Measurements from ENCODE around the gene FGD5.

The FGD5 gene

GRCh38 chr3:14867936-14868570 lies 49.3 kb downstream of the FGD5 start:
- in situ Hi-C loops (cut with MboI; ENCODE audit: low sequenced_read_pairs, unreplicated experiment): no loop called here
- DNase-seq (ENCODE audit: low spot score): peak; percentile 64
- TF ChIP-seq CTCF (IDR thresholded peaks at IDR 0.05; ENCODE audit: borderline replicate concordance, control extremely low read depth, extremely low read depth, insufficient read depth, missing control alignments): no peak

GRCh38 chr3:14869917-14870782 lies 51.4 kb downstream of the FGD5 start:
- in situ Hi-C loops (cut with MboI; ENCODE audit: low sequenced_read_pairs, unreplicated experiment): no loop called here
- no peak for DNase-seq (ENCODE audit: low spot score)
- no peak for TF ChIP-seq CTCF (IDR thresholded peaks at IDR 0.05; ENCODE audit: borderline replicate concordance, control extremely low read depth, extremely low read depth, insufficient read depth, missing control alignments)

DNA sequence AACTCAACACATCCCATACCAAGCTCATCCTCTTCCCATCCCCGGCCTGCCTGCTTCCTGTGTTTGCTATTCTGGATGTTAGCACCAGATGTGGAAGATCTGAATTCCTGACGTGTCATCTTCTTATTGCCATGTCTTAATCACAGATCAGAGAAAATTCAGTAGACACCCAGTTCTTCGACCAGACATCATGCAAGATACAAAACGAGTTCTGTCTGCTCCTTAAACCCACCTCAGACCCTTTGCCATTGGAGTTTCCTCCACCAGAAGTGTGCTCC lies 52.0 kb downstream of the FGD5 start:
- TF ChIP-seq CTCF (IDR thresholded peaks at IDR 0.05; ENCODE audit: borderline replicate concordance, control extremely low read depth, extremely low read depth, insufficient read depth, missing control alignments): no peak
- in situ Hi-C loops (cut with MboI; ENCODE audit: low sequenced_read_pairs, unreplicated experiment): no loop called here
- no peak for DNase-seq (ENCODE audit: low spot score)

DNA sequence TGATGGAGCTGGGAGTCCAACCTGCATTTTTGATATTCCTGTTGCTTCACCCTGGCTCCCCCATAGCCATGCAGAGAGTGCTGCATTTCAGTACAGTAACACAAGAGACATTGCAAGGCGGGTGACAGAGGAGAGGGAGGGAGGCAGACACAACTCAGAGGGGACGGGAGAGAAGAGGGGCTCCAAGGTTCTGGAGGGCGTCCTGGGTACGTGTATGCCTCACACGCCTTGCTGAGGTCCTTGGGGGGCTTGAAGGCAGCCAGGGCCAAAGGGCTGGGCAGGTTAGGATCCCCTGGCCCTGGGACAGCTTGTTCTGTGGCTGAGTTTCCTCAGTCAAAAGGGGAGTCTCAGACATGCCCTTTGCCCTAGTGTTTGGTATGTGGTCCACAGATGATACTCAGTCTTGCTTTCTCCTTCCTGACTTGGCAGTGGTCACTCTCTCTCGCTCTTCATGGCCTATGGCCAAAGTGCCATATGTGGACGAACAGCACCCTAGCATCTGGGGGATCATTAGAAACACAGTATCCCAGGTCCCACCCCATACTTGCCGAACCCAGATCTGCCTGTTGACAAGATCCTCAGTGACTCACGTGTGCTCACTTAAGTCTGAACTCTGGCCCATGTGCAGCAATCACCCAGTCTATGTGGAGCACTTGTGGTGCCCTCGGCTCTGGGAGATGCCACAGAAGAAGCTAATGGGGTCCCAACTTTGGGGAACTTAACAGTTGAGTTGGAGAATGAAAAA lies 52.9 kb downstream of the FGD5 start:
- no peak for DNase-seq (ENCODE audit: low spot score)
- no peak for TF ChIP-seq CTCF (IDR thresholded peaks at IDR 0.05; ENCODE audit: borderline replicate concordance, control extremely low read depth, extremely low read depth, insufficient read depth, missing control alignments)
- in situ Hi-C loops (cut with MboI; ENCODE audit: low sequenced_read_pairs, unreplicated experiment): no loop called here

DNA sequence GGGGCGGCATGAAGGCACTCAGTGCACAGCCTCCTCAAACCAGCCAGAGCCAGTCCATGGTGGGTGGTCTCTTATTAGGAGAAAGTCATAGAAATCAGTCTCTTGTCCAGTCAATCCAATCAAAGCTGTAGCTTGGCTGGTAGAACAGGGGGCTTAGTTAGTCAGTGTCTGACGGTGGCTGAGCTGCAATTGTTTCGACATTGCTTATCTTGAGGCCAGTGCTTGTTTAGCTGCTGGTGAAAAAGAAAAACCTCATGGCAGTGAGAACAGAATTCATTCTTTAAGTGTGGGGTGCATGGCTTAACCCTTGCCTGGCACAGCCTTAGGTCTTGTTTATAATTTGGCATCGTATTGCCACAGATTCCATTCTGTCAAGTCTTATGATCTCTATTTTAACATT lies 53.9 kb downstream of the FGD5 start:
- DNase-seq (ENCODE audit: low spot score): no peak
- in situ Hi-C loops (cut with MboI; ENCODE audit: low sequenced_read_pairs, unreplicated experiment): no loop called here
- no peak for TF ChIP-seq CTCF (IDR thresholded peaks at IDR 0.05; ENCODE audit: borderline replicate concordance, control extremely low read depth, extremely low read depth, insufficient read depth, missing control alignments)

DNA sequence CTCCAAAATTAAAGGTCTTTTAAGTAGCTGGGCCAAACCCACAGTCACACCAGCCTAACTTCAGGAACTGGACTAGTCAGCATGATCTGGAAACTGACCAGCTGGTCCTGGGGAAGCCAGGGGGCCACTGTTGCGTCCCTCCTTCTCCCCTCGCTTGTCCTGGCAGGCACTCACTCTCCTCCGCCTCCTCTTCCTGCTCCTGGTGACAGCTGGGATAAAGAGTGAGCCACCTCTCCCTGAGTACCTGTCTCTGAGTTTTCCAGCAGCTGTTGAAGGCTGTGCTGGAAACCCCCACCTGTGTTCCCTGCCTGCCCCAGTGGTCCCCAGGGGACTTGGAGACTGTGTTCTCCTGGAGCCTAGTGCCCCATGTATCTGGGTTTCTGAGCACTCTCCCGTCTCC lies 56.0 kb downstream of the FGD5 start:
- no peak for TF ChIP-seq CTCF (IDR thresholded peaks at IDR 0.05; ENCODE audit: borderline replicate concordance, control extremely low read depth, extremely low read depth, insufficient read depth, missing control alignments)
- in situ Hi-C loops (cut with MboI; ENCODE audit: low sequenced_read_pairs, unreplicated experiment): no loop called here
- no peak for DNase-seq (ENCODE audit: low spot score)
